Activated effector memory CD4-positive, alpha-beta T cell treated with anti-CD3 and anti-CD28 coated beads, Interleukin-2, amount 50 U/mL, for 16 hours (primary cell): ENCODE data around the gene ARHGAP24.
"Not testable (repeated sequence)": the region's sequence is repeated elsewhere in the genome, so short reads cannot be mapped to it uniquely, and the experiment has no call there.

Experiments
- DNase-seq: peaks from one replicate; pipeline ENCODE4 v3.0.0-alpha.2; 2020

ARHGAP24 gene

DNA sequence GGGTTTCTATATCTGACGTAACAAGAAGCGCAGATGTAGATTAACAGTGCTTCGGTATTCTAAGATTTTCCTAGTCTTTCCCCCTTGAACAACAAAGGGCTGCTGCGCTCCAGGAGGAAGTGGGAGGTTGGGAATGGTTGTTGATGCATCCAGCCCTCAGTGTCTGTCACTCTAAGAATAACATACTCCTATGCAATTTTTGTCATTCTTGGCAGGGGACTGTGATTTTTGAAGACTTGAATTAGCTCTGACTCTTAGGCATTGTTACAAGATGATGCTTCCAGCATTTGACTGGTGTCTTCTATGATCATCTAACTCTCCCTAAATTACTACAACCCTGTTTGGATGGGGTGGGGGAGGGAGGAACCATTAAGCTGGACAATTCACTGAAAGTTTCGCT, 394.2 kb downstream of the ARHGAP24 start:
- DNase-seq, result no peak

DNA sequence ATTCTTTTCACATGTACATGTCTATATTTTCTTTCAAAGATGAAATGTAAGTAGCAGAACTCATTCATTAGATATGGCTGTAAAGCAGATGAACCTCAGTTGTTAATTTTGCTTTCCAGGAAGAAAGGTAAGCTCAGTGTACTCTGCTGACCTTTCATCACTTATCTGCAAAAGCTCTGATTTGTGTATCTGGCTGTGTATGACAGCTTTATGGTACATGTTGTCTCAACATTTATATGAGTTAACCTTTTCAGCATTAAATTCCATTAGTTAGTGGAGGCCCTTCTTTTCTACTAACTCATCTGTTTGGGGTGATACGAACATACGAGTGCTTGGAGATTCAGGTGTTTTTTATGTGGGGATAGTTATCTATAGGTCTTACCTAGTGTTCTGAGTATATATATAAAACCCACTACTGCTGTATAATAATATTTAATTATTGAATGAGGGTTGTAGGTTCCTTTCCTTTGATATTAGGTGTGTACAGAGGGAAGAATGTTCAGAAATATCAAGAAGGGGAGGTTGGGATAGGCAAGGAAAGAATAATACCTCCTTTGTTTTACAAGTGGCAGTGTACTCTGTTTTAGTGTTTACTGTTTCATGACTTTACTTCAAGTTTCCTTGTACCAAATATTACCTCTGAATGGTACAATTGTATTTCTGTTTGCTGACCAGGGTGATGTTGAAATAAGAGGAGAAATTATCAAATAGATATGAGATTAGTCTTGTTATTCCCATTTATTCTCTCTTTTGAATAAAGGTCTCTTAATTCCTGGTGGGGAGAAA, 395.5 kb downstream of the ARHGAP24 start:
- DNase-seq, result no peak

DNA sequence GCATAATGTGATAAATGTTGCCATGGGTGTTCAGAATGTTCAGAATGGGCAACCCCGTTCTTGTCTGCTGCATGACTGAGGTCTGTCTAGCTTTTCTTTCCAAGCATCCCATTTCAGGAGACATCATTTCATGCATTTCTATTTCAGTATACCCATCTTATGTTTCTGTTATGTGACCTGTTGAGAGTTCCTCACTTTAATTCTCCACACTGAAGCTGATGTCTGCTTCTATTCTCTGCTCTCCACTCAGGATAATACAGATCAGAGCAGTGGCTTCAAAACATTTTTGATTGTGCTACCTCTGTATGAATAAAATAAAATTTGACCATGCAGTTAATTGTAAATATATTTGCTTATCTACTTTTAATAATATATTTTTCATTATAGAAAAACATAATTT, 398.6 kb downstream of the ARHGAP24 start:
- no peak for DNase-seq

DNA sequence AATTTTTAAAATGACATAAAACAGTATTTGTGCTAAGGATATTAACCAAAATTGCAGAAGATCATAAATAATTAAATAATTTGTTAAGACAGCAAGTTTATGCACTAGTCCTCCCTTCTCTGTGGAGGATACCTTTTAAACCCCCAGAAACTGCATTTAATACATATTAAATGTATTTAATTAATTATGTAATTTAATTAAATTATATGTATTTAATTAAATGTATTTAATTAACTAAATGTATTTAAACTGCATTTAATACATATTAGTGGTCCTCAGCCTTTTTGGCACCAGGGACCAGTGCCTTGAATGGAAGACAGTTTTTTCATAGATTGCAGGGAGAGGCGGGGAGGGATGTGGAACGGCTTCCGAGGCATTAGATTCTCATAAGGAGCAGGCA, 404.6 kb downstream of the ARHGAP24 start:
- DNase-seq, result no peak

DNA sequence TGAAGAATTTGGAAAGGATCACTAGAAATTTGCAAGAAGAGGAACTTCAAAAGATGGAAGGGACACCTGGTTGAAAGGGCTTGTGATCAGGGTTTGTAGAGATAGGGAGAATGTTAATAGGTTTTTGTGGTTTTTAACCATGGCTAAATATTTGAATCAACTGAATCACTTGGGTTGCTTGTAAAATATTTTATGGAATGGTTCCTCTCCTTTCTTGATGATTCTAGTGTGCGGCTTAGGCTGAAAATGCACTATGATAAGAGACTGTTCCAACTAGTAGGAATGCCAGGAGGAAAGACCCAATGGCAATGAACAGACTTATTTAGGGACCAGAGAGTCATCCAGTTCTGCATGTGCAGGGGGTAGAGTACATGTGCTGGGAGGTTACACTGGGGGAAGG, 408.2 kb downstream of the ARHGAP24 start:
- no peak for DNase-seq

DNA sequence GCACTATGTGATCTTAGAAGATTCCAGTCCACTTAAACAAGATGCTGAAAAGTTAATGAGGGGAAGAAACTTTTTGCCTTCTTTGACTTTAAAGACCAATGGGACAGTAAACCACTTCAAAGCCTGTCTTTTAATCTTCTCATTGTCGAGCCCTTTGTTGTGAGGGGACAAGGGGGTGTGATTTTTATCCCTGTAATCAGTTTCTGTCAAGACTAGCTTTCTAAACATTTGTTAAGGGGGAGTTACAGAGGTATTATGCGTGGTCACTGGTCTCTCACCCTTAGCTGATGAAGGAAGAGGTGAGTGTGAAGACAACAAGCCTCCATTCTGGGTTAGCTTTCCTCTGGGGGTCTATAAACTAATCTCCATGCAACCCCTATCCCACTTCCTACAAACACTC, 409.3 kb downstream of the ARHGAP24 start:
- DNase-seq, result no peak

DNA sequence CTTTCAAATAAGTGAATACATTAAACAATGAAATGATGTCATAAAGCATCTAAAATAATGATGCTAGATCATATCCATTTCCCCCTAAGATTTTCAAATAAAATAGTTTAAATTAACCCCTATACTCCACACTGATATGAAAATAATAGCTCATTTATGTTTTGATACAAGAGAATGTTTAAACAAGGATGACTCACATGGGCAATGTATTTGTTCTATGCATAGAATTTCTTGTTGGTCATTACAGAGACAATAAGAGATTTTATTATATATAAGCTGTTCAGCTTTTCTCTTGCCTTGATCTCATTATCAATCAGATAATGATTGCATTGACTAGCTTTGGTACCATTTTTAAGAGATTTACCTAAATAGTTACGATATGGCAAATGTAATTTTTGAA, 411.7 kb downstream of the ARHGAP24 start:
- no peak for DNase-seq

DNA sequence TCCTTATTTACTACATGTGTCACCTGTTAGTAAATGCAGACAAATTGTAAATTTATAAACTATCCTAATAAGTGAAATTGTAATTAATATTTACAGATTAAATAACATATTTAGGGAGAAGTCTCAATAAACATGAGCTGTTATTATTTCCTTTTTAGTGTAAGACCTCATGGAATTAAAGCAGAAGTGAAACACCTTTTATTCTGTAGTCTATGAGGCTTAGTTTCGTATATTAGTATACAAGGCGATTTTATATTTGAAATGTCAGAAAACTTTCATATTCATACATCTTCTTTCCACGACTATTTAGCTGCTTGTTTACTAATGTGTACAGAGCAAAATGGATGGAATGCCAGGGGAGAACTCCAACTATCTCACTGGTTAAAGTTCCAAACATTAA, 414.4 kb downstream of the ARHGAP24 start:
- DNase-seq, result no peak

DNA sequence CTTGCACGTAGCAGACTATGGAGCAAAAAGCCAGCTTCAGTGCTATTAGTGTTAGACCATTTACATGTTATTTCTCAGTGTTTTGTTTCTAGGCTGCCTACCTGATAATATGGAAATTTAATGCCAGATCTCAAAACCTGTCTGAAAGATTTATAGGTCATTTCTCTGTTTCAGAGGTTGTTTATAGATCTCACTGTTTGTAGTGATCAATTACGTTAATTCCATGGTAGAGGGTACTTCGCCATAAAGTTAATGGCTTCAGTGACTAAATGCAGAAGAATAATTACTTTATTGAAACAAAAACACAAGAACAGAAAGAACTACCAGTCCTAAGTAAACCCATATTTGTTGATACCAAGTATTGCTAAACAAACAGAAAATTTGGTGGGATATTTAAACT, 420.8 kb downstream of the ARHGAP24 start:
- DNase-seq, result no peak

DNA sequence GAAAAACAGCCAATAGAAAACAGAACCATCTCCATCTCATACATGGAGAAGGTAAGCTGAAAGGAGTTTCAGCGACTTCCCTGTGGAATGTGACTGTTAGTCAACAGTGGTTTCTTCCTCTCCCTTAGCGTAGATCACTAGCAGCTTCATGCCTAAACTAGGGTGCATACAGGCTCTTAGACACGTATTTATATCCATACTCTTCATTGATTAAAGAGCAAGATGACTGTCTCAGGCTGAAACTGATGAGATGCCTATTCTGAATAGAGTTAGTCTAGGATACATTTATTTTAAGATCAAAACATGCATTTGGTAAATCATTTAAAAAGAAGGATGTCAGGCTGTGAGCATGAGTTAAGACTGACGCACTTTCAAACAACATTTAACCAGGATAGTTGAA, 423.3 kb downstream of the ARHGAP24 start:
- DNase-seq, result no peak

DNA sequence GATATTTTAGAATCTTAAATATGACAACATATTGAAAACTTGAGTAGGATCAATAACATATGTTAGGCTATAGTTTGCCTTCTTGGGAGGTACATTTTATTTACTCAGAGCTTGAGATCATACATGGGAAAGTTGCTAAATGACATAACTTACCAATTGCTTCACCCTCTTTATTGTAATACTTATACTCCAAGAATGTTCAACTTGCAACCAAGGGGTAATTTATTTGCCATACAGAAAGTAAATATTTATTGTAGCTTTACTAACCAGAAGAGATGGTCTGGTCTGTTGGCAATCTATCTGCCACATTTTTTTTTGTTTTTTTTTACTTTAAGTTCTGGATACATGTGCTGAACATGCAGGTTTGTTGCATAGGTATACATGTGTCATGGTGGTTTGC, 426.6 kb downstream of the ARHGAP24 start:
- no peak for DNase-seq

DNA sequence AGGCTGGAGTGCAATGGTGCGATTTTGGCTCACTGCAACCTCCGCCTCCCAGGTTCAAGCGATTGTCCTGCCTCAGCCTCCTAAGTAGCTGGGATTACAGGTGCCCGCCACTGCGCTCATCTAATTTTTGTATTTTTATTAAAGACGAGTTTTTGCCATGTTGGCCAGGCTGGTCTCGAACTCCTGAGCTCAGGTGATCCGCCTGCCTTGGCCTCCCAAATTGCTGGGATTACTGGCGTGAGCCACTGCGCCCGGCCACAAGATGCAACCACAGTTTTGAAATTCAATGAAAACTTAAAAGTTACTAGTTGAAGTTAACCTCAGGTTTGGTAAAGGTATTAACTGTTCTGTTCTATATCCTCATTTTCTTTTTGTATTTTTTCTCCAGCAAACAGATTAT, 427.7 kb downstream of the ARHGAP24 start:
- not testable (repeated sequence) for DNase-seq

DNA sequence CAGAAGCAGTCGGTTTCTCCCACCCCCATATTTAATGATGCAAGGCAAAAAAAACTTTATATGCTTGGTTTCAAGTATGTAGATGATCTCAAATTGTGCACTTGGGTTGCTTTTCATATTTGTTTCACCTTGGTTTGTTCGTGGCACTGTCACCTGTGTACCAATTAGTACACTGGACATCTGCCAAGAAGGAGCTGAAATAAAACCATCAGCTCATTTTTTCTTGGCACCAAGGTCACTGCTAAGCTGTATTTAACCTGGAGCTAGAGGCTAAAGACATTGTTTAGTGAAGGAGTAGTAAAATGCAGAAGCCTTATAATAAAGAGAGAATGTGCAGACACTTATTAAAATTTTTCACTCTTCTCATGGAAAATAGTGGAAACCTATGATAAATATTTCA, 430.8 kb downstream of the ARHGAP24 start:
- DNase-seq, result no peak

DNA sequence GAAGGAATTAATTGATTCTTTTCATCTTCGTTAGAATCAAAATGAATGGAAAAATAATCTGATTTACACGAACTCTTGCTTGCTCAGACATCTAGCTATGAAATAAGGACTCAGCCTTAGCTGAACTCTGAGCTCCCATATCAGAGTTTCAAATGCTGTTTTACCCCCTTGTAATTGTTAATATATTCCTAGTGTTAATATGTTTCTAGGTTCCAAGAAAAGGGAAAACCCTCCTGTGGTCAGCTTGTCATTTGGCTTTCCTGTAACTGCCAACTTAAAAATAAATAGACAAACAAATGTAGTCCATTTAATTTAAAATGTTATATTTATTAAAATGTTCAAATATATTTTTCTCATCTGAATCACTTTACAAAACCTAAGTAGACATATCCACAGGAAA, 432.1 kb downstream of the ARHGAP24 start:
- DNase-seq, result no peak

DNA sequence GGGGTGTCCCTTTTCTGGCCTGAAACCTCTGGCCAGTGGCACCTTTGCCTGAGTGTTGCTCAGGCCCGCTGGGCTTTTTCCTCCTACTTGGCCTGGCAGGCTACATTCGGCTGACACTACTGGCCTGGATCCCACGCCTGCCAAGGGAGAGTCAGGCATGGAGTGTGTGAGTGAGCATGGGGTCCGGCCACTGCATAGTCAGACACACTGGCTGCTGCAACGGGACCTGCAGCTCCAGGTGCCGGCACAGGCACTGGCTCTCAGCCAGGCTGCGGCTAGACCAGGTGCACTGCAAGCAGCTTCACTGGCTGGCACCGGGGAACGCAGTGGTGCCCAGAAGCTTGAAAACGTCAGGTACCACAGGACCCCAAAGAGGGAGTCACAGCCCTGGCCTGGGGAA, 434.9 kb downstream of the ARHGAP24 start:
- no peak for DNase-seq

DNA sequence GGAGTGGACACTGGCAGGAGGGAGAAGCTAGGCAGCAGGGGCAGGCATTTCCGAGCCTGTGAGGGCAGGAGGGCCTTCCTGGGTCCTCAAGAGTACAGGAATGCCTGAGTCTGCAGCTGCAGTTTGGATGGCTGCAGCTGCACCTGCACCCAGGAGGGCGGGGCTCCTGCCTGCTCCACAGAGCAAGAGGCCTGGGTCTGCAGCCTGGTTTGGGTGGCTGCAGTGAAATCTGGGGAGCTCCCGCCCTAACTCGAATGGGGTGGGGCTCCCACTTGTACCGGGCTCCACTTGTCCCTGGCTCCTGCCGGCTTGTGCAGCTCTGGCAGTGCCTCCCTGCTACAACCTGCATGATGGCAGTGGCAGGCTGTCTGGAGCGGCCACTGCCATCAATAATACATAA, 436.0 kb downstream of the ARHGAP24 start:
- no peak for DNase-seq

DNA sequence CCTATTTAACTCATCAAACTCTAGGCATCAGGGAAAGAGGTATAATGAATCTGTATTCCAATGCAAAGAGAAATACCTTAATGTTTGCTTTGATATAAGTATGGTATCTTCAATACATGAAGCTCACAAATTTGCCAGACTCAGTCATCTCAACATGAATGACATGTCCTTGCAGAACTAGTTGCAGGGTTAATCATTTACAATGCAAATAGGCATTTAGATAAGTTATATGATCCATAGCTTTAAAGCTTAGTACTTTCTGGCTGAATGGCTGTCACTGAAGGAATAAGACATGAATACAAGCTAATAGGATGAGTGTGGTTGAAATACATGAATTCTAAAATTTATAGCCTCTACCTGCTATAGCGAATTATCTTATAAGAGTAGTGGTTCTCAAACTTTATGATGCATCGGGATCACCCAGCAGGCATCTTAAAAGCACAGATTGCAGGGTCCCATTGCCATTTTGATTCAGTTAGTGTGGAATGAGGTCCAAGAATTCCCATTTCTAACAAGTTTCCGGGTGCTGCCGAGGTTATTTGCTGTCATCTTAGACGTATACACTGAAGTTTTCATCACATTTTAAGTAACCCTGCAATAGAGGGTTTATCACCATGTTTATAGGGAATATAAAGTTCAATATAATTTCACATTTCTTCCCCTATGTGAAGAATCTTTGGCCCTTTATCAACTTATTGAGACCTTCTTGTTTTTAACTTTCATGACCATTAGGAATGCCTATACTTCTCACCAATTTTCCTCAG, 439.2 kb downstream of the ARHGAP24 start:
- no peak for DNase-seq

DNA sequence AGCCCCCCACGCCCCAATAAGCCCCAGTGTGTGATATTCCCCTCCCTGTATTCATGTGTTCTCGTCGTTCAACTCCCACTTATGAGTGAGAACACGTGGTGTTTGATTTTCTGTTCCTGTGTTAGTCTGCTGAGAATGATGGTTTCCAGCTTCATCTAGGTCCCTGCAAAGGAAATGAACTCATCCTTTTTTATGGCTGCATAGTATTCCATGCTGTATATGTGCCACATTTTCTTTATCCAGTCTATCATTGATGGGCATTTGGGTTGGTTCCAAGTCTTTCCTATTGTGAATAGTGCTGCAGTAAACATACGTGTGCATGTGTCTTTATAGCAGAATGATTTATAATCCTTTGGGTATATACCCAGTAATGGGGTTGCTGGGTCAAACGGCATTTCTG, 440.6 kb downstream of the ARHGAP24 start:
- not testable (repeated sequence) for DNase-seq

DNA sequence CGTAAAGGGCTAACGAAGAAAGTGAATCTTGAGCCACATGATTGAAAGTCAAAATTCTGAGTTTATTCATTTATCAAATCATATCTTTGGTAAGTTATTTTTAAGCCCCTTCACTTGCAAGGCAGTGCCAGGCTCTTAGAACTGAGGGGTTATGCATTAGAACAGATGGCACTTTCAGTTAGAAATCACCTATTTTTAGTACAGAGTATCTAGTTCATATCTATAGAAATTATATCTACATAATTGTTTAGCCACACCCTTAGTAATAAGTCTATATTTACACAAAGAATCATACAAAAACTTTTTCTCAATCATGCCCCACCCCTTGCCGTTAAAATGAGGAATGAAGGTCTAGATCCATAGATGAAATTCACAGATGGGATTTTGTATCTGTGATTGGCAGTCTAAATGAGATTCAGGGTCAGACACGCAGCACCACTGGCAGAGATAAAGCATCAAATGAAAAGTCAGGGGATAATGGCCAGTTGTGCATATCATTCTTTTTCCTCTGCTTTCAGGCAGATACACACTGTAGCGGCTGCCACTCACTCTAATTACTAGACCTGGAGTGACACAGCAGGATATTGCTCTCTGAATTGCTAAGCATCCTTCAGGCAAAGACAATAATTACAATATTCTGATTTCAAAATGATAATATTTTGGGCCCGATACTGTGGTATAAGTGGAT, 444.4 kb downstream of the ARHGAP24 start:
- no peak for DNase-seq

DNA sequence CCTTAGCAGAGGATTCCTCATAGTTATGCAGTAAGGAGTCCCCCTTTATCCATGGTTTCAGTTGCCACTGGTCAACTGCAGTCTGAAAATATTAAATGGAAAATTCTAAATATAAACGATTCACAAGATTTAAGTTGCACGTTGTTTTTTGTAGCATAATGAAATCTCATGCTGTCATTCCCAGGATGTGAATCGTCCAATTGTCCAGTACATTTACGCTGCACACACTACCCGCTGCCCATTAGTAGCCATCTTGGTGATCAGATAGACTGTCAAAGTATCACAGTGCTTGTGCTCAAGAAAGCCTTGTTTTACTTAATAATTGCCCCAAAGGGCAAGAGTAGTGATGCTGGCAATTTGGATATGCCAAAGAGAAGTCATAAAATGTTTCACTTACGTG, 450.1 kb downstream of the ARHGAP24 start:
- DNase-seq, result no peak

DNA sequence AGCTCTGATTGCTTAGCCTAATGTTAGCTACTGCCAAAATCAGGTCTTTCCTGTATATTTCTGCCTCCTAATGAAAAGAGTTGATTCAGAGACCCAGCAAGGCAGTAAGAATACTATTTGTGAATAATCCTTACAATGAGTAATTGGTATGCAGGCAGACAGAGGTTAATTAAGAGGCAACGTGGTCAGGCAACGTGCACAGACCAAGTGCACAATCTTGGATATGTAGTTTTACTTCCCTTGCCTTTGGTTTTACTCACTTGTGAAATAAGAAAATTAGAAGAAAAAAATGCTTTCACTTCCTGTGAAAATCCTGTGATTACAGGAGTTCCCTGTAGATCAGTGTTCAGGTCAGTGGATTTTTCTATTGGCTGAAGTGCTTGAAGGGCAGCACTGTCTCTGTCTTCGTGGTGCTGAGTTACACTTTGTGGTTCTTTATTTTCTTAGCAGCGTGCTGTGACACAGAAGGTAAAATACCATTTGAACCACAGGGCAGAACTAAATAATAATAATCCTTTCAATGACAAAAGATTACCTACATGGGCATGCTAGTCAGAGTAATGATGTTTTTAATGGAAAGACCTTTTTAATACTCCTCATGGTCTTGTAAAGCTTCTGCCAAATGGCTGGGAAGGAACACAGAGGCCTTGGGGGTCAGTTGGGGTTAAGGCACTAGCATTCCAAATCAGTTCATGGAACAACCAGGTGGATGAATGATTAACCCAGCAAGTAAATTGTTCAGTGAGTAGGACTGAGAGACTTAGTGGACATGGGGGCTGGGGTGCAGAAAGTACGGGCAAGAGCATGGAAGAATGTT, 454.0 kb downstream of the ARHGAP24 start:
- no peak for DNase-seq

DNA sequence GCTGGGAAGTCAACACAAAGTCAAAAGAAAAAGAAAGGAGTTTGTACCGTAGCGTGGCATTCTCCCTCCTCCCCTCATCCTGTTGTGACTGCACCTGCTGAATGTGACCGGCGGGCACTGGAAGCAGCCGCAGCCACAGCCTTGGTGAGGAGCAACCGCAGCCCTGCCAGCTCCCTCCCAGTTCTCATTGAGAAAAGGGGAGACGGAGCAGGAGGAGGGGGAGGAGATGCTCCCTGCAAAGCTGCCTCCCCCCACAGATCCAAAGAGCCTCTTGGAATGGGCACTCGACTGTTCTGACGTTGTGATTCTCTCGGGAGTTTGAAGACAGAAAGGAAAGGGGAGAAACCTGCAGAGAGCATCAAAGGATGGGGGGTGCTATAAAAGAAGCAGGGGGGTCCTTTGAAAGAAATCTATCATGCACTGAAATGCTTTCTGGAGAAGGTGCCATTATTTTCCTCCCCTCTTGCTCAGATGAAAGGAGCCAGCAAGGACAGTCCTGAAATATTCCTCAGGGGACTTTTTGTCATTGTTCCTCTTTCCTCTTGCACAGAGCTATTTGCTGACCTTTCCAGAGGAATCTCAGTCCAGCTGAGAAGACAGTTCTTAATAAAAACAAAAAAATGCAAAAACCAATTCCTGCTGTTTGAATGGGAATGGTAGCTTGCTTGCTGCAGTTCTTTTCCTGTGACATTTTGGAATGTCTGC, 455.2 kb downstream of the ARHGAP24 start:
- no peak for DNase-seq
